AG09309 (cell line): ENCODE measurements around the gene UNC13B.

Source experiments
- DNase-seq: peaks from one replicate; pipeline ENCODE4 v3.0.0-alpha.2; 2010; ENCODE audit warnings: low read depth
- H3K4me3 ChIP-seq: 2 replicates; pipeline ENCODE4 v1.5.1; 2011; ENCODE audit warnings: mild to moderate bottlenecking, low read depth, low read length, moderate library complexity; ENCODE audit not compliant: control insufficient read depth
- CTCF ChIP-seq: IDR thresholded peaks from 2 replicates; pipeline ENCODE4 v1.5.1; 2011; ENCODE audit warnings: mild to moderate bottlenecking, low read depth, low read length, inconsistent platforms; ENCODE audit not compliant: insufficient read depth, control insufficient read depth; ENCODE audit errors: missing control alignments

The UNC13B gene

DNA sequence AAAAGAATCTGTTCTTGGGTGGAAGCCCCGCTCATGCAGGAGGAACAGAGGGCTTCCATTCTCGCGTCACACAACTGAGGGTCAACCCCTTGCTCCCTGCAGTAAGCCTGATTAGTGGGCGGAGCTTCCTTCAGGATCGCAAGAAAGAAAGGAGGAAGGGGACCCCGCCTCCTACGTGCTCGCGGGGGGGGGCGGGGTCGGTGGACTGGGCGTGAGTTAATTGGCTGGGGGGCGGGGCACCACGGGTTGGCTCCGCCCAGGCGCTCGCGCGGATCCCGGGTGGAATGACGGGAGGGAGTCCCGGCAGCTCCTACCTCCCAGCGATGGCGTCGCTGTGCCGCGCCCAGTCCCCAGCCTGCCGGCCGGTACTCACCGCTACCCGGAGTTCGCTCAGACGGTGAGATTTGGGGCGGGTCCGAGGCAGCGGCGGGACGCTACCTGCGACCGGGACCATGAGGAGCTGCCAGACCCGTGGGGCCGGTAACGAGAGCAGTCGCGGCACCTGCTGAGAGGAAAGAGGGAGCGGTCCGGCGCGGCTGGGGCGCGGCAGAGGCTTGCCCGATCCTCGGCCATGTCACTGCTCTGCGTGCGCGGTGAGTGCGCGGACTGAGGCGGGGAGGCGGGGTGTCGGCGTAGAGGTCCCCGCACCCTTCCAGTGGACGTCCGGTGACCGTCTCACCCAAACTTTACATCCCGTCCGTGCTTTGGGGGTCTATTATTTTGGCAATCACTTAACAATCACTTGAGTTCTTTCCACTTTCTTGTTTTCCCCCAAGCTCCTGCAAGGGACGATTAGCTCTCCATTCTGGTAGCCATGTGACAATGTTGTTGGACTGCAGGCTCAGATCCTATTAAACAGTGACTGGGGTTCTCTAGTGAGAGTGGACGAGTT lies at the start of gene UNC13B:
TSS of gene UNC13B (plus strand) at position 297 of the 892 bp plus-strand sequence. CDS start at position 572, 275 bp downstream.
- H3K4me3 ChIP-seq: peak within 1 kb of the TSS; percentile 89
- peak; percentile 1 for TF ChIP-seq CTCF

GRCh38 chr9:35112257-35113020 lies 49.4 kb upstream of the UNC13B start:
- TF ChIP-seq CTCF: no peak
- H3K4me3 ChIP-seq: peak overlapping the region; percentile 42; the same call in 1 of the 2 replicates
- DNase-seq: no peak

More for the DNA sequence above, at the start of gene UNC13B:
- peak; percentile 61 for DNase-seq

DNA sequence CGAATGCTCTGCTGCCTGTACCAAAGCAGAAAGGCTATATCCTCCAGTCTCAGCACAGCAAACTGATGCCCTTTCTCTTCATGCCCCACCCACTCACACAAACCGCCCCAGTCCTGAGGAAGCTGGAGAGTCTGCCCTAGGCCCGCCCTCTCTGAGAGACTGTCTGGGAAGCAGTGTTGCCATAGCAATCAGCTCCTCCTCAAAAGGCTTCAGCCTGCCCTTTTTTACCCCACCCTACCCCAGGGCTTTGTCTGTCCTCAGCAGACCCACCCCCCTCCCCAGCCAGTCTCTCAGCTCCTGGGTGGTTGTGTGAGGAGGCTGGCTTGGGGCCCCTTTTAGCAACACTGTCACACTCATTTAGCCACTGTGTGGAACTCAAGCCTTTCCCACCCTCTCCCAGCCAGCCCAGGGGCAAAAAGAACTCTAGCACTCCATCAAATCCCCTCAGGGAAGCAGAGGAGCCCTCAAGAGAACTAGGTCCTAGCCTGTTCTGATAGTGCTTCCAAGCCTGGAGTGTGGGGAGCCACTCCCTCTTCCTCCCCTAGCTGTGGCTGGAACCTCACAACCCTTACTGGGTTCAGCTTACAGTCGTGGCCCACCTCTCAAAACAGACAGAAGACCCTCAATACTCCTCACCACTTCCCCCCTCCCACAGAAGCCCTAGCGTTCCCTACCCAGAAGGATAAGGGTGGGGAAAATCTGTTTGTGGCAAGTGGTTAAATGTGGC lies 47.5 kb upstream of the UNC13B start:
- DNase-seq: peak; percentile 86
- TF ChIP-seq CTCF: no peak
- peak overlapping the region; percentile 71 for H3K4me3 ChIP-seq

DNA sequence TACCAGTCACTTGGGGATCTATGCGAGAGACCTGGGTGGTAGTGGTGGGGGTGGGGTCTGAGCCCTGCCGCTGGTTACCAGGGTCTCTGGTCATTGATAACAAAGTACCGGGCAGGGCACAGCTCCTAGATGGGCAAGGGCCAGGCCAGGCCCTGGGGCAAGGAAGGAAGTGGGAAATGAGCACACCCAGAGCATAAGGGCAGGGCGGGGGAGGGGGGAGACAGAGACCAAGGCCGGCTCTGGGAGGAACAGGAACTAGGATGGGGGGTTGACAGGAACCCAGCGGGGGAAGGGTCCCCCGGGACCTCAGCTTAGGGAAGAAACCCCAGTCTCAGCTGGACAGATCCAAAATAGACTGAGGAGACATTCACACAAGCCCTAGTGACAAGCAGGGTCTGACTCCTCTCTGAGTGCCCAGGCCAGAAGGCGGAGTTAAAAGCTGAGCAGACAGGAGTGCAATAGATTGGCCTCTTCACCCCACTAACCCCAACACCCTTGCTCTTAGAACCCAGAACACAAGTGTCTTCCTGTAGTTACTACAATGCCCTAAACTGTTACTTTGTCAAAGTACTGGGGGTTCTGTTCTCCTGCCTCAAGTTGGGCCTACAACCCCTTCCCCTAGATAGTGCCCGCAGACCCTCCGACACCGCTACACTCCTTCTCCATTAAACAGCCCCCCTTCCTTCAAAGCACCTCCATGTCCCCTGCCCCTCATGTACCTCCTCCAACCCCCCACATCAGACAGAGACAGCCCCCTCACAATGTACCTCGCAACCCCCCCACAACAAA lies 46.8 kb upstream of the UNC13B start:
- TF ChIP-seq CTCF: no peak
- DNase-seq: no peak
- H3K4me3 ChIP-seq: peak overlapping the region; percentile 71

- no peak for TF ChIP-seq CTCF
- H3K4me3 ChIP-seq: peak within 1 kb of the TSS; percentile 71
- DNase-seq: peak; percentile 78
Measured at GRCh38 chr9:35115680-35116538, 45.9 kb upstream of the UNC13B start, which contains the start of gene ATOSB. Gene ATOSB, minus strand, starts transcription at chr9:35115862. Its CDS starts 7,588 bp downstream, at chr9:35108274.
